Testis (tissue), 3 donors: ENCODE measurements around the gene PPP4R3B. TPM values are rescaled to one million over a fixed set of nuclear protein-coding genes. Genes with fewer than 3 reads are reported as not detected.

Experiments used
- DNase-seq: peaks from one replicate; pipeline ENCODE4 v3.0.0-alpha.2; 2019
- H3K27ac ChIP-seq, 2 donors: fragments of 200-600 bp; sonication (generic); one replicate each; pipeline ENCODE4 v1.5.1; 2019
- H3K27me3 ChIP-seq: fragments of 200-600 bp; sonication (generic); one replicate; pipeline ENCODE4 v1.5.1; 2019
- H3K36me3 ChIP-seq: fragments of 200-600 bp; sonication (generic); one replicate; pipeline ENCODE4 v1.5.1; 2017; ENCODE audit warnings: low read depth; ENCODE audit errors: missing control alignments
- H3K4me1 ChIP-seq: fragments of 200-600 bp; sonication (generic); one replicate; pipeline ENCODE4 v1.5.1; 2019
- H3K4me3 ChIP-seq, 2 donors: fragments of 200-600 bp; sonication (generic); one replicate each; pipeline ENCODE4 v1.5.1; 2017 to 2019
- H3K9me3 ChIP-seq: fragments of 200-600 bp; sonication (generic); one replicate; pipeline ENCODE4 v1.5.1; 2017
- POLR2A ChIP-seq: fragments of 450-650 bp; IDR thresholded peaks from one replicate; pipeline ENCODE4 v1.6.1; 2017; ENCODE audit warnings: antibody characterized with exemption, mild to moderate bottlenecking, moderate library complexity
- WGBS, 2 donors: methylation state at CpG; one replicate each; pipeline ENCODE4 v1.1.5; 2018; 5-methylcytosine and 5-hydroxymethylcytosine counted together
- intact Hi-C: fragments of 100-400 bp; cut with DNase I; formaldehyde crosslinking; loops from one replicate; pipeline ENCODE4 v1.15.1; 2023; ENCODE audit warnings: low total_unique reads
- polyA plus RNA-seq: library from polyadenylated mRNA; stranded (reverse); fragments of 350-450 nt; fragmentation: Illumina TruSeq; extraction: RNeasy Lipid Tissue Mini Kit (QIAGEN cat#74804); gene quantifications from one replicate; pipeline ENCODE4 v1.2.3, GENCODE V29; 2014; ENCODE audit warnings: low read depth, low replicate concordance; ENCODE audit not compliant: insufficient read depth
- total RNA-seq, 2 donors: library from RNA; depleted of rRNA; stranded (reverse); fragments of >200 nt; gene quantifications; one replicate each; pipeline ENCODE4 v1.2.3, GENCODE V29; 2016
- TF ChIP-seq, protein P1 (sequence below), 3 experiments: fragments of 450-650 bp in 2 of 3; fragments of 200-600 bp in 1 of 3; sonication (generic) in 1 of 3; IDR thresholded peaks; one replicate each; pipeline ENCODE4 v1.5.1; 2016 to 2019; ENCODE audit warnings: antibody characterized with exemption in 3 of 3, mild to moderate bottlenecking in 2 of 3, moderate library complexity in 1 of 3

The PPP4R3B gene
- total and polyA plus RNA-seq, 3 donors from 2014 or later, result 51.3 to 65.8 (median 63.8) TPM

DNA sequence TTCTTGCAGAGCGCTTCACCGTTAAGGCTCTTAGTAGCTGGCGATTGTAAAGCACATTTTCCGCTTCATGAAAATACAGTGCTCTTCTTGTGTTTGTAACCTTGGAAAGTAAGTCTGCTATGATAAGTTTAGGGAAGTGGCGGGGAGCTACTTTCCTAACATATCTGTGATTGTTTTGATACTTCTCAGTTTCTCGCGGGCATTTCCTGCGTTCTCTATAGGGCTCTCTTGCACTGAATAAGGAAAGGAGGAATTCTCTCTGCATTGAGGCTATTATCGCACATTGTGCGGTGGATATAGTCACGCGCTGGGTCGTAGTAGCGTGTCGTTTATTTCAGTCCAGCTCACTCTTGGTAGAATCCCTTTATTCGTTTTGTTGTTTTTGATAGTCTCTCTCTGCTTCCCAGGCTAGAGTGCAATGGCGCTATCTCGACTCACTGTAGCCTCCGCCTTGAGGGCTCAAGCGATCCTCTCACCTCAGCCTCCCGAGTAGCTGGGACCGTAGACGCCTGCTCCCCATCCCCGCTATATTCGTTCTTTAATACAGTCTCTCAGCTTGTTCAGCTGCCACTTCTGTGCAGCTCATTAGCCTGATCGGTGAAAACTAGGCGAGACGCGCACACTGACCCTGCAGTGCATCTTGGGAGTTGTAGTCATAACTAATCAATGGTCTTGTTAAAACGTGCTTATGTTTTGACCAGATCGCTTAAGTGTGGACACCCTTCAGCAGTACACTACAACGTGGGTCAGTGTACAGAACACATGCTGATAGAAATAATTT lies 1.0 kb upstream of the PPP4R3B start:
- Histone ChIP-seq H3K4me1 (peaks cover 19% of the 10 kb centered on the region), H3K4me3 (peak overlapping the region; percentile 88 to 97), H3K9me3 (no peaks in the 10 kb centered on the region), H3K36me3 (no peaks in the 10 kb centered on the region), H3K27me3 (no peaks in the 10 kb centered on the region), H3K27ac (peak overlapping the region; percentile 96 to 97)
- WGBS, 2 donors, result 0 to 1% methylated on average over 32 of the region's 32 CpGs
- intact Hi-C loops, result no loop called here
- TF ChIP-seq, protein P1, sequence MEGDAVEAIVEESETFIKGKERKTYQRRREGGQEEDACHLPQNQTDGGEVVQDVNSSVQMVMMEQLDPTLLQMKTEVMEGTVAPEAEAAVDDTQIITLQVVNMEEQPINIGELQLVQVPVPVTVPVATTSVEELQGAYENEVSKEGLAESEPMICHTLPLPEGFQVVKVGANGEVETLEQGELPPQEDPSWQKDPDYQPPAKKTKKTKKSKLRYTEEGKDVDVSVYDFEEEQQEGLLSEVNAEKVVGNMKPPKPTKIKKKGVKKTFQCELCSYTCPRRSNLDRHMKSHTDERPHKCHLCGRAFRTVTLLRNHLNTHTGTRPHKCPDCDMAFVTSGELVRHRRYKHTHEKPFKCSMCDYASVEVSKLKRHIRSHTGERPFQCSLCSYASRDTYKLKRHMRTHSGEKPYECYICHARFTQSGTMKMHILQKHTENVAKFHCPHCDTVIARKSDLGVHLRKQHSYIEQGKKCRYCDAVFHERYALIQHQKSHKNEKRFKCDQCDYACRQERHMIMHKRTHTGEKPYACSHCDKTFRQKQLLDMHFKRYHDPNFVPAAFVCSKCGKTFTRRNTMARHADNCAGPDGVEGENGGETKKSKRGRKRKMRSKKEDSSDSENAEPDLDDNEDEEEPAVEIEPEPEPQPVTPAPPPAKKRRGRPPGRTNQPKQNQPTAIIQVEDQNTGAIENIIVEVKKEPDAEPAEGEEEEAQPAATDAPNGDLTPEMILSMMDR (IDR thresholded peaks at IDR 0.05), result no peak
- no peak for TF ChIP-seq POLR2A
- DNase-seq, result peak; percentile 77

DNA sequence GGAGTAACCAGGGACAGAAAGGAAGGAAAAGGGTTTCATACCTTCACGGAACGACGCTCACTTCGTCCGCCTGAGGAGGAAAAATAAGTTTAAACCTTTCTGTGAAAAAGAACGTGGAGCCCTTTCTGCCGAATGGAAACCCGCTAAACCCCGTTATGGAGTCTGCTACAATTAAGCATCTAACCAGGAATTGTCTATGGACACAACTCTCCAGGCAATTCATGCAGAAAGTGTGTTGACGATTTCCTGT lies 528 bp upstream of the PPP4R3B start:
- Histone ChIP-seq H3K27me3 (no peaks in the 10 kb centered on the region), H3K4me3 (peak overlapping the region; percentile 88 to 97), H3K36me3 (no peaks in the 10 kb centered on the region), H3K9me3 (no peaks in the 10 kb centered on the region), H3K27ac (peak overlapping the region; percentile 96 to 97), H3K4me1 (peaks cover 19% of the 10 kb centered on the region)
- DNase-seq, result no peak
- intact Hi-C loops, result no loop called here
- 1% methylated on average over 10 of the region's 10 CpGs for WGBS, 2 donors
- TF ChIP-seq POLR2A, result no peak
- TF ChIP-seq, protein P1 (IDR thresholded peaks at IDR 0.05), result peak in 1 of 3 experiments; percentile 12

DNA sequence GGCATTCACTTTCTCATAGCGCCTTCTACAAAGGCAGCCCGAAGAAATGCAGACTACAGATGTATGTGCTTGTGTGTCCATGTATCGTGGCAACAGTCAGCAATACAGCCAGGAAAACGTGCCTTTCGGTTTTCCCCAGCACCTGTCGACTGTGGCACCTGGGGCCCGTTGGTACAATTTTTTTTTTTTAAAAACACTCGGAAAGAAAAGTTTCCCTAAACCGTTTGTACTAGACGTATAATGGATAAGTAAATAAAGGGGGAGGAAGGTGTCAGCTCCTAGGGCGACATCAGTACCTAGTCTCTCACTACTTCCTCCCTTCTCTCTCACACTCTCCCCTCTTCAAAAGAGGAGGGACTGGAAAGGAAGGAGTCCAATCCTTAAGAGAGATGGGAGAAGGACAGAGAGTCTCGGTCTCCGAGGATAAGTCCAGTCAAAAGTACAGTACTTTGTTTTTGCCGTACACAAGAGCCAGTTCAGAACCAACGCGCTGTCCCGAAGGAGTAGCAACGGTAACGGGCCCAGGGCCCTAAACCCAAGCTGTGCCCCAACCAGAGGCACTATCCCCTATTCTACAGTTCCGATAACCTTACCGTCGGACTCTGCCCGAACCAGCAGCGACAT lies 759 bp downstream of the PPP4R3B start:
- WGBS, 2 donors, result 0 to 1% methylated on average over 24 of the region's 24 CpGs
- peak overlapping the region; percentile 88 to 97 for H3K4me3 ChIP-seq
- DNase-seq, result peak; percentile 55
- H3K9me3 ChIP-seq, result no peaks in the 10 kb centered on the region
- no peaks in the 10 kb centered on the region for H3K27me3 ChIP-seq
- no peaks in the 10 kb centered on the region for H3K36me3 ChIP-seq
- intact Hi-C loops, result no loop called here
- peaks cover 19% of the 10 kb centered on the region for H3K4me1 ChIP-seq
- TF ChIP-seq POLR2A, result no peak
- TF ChIP-seq, protein P1 (IDR thresholded peaks at IDR 0.05), result no peak
- H3K27ac ChIP-seq, result peak overlapping the region; percentile 96 to 97

DNA sequence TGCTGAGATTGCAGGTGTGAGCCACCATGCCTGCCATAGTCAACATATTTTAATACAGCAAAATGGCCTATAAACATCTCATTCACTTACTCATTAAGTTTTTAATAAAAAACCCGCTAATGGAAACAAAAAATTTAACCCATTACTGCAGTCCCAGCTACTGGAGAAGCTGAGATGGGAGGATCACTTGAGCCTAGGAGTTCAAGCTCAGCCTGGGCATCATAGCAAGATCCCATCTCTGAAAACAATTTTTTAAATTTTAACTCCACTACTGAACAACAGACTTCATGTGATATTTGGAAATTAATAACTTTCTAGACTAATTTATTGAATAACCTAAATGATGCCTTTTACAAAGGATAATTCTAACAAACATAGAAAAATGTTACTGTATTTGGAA lies 5.4 kb downstream of the PPP4R3B start:
- Histone ChIP-seq H3K9me3 (no peaks in the 10 kb centered on the region), H3K36me3 (no peaks in the 10 kb centered on the region), H3K27me3 (no peaks in the 10 kb centered on the region), H3K4me3 (no peak overlapping the region), H3K4me1 (peaks cover 4% of the 10 kb centered on the region), H3K27ac (no peak overlapping the region)
- DNase-seq, result no peak
- no peak for TF ChIP-seq POLR2A
- TF ChIP-seq, protein P1 (IDR thresholded peaks at IDR 0.05), result no peak
- intact Hi-C loops, result no loop called here
- 95 to 97% methylated on average over 1 of the region's 1 CpG for WGBS, 2 donors
